Neuronal stem cell (in vitro differentiated cells): Measurements from ENCODE around the gene COQ10A.

Source experiments
- DNase-seq: peaks from one replicate; pipeline ENCODE4 v3.0.0-alpha.2; 2013; ENCODE audit warnings: low spot score
- H2AFZ ChIP-seq: one replicate; pipeline ENCODE4 v1.6.1; 2013; ENCODE audit warnings: mild to moderate bottlenecking, low read length, inconsistent platforms
- H2AK5ac ChIP-seq: 2 replicates; pipeline ENCODE4 v1.6.1; 2013; ENCODE audit warnings: low read depth, mild to moderate bottlenecking, inconsistent platforms, low read length, moderate library complexity, mixed read lengths
- H2BK120ac ChIP-seq: 2 replicates; pipeline ENCODE4 v1.6.1; 2013; ENCODE audit warnings: low read depth, mild to moderate bottlenecking, inconsistent platforms, low read length, moderate library complexity, mixed read lengths
- H2BK12ac ChIP-seq: one replicate; pipeline ENCODE4 v1.6.1; 2013; ENCODE audit warnings: low read length, inconsistent platforms
- H2BK15ac ChIP-seq: 2 replicates; pipeline ENCODE4 v1.6.1; 2013; ENCODE audit warnings: mild to moderate bottlenecking, low read length, inconsistent platforms, mixed read lengths
- H2BK5ac ChIP-seq: one replicate; pipeline ENCODE4 v1.6.1; 2013; ENCODE audit warnings: inconsistent platforms, mild to moderate bottlenecking, low read length, moderate library complexity
- H3K14ac ChIP-seq: one replicate; pipeline ENCODE4 v1.6.1; 2013; ENCODE audit warnings: low read length, inconsistent platforms
- H3K18ac ChIP-seq: 2 replicates; pipeline ENCODE4 v1.6.1; 2013; ENCODE audit warnings: low read length, inconsistent platforms
- H3K23ac ChIP-seq: 2 replicates; pipeline ENCODE4 v1.6.1; 2013; ENCODE audit warnings: low read depth, mild to moderate bottlenecking, mixed read lengths, low read length, inconsistent platforms; ENCODE audit not compliant: poor library complexity
- H3K27ac ChIP-seq: replicated peaks from 3 replicates; pipeline ENCODE4 v1.5.1; 2013; ENCODE audit warnings: low read length, inconsistent platforms
- H3K27me3 ChIP-seq, 3 experiments: 2 replicates each; pipeline ENCODE4 v1.6.1; 2013; ENCODE audit warnings: low read length in 3 of 3, mild to moderate bottlenecking in 2 of 3, inconsistent platforms in 1 of 3, low read depth in 1 of 3, mixed read lengths in 1 of 3, moderate library complexity in 1 of 3; ENCODE audit not compliant: control insufficient read depth in 3 of 3, insufficient read depth in 3 of 3
- H3K36me3 ChIP-seq, 2 donors: replicated peaks in 1 of 2; 2 replicates each; pipeline ENCODE4 v1.6.1; 2013; ENCODE audit warnings: low read length in 2 of 2; ENCODE audit not compliant: control insufficient read depth in 2 of 2, insufficient read depth in 2 of 2
- H3K4ac ChIP-seq: 2 replicates; pipeline ENCODE4 v1.6.1; 2013; ENCODE audit warnings: inconsistent platforms, mild to moderate bottlenecking, low read length, moderate library complexity
- H3K4me1 ChIP-seq, 2 donors: 1 replicate in 1 of 2; 2 replicates in 1 of 2; pipeline ENCODE4 v1.6.1; 2013; ENCODE audit warnings: low read length in 2 of 2, low read depth in 1 of 2; ENCODE audit not compliant: control insufficient read depth in 2 of 2, insufficient read depth in 1 of 2
- H3K4me2 ChIP-seq: one replicate; pipeline ENCODE4 v1.6.1; 2013; ENCODE audit warnings: mild to moderate bottlenecking, low read length, inconsistent platforms; ENCODE audit not compliant: insufficient read depth, poor library complexity, severe bottlenecking
- H3K4me3 ChIP-seq, 2 donors: 2 replicates each; pipeline ENCODE4 v1.5.1; 2013; ENCODE audit warnings: low read length in 2 of 2, mild to moderate bottlenecking in 2 of 2, inconsistent platforms in 1 of 2, moderate library complexity in 1 of 2
- H3K79me1 ChIP-seq: one replicate; pipeline ENCODE4 v1.6.1; 2013; ENCODE audit warnings: low read depth, mild to moderate bottlenecking, inconsistent platforms, low read length, moderate library complexity
- H3K9ac ChIP-seq: one replicate; pipeline ENCODE4 v1.6.1; 2013; ENCODE audit warnings: mild to moderate bottlenecking, low read depth, low read length, inconsistent platforms; ENCODE audit not compliant: poor library complexity
- H3K9me3 ChIP-seq, 2 donors: replicated peaks in 1 of 2; 2 replicates each; pipeline versions ENCODE3 to v1.6.1; 2013; ENCODE audit warnings: low read length in 2 of 2, mild to moderate bottlenecking in 2 of 2, inconsistent platforms in 1 of 2, low read depth in 1 of 2, mixed read lengths in 1 of 2, moderate library complexity in 1 of 2; ENCODE audit not compliant: control insufficient read depth in 2 of 2, insufficient read depth in 1 of 2
- H4K8ac ChIP-seq: one replicate; pipeline ENCODE4 v1.6.1; 2013; ENCODE audit warnings: low read depth, mild to moderate bottlenecking, inconsistent platforms, low read length, moderate library complexity
- H4K91ac ChIP-seq: one replicate; pipeline ENCODE4 v1.6.1; 2013; ENCODE audit warnings: low read length, low read depth, mild to moderate bottlenecking, inconsistent platforms; ENCODE audit not compliant: poor library complexity
- WGBS, 2 donors: extraction: QIAGEN DNeasy Blood & Tissue Kit; methylation state at CpG; one replicate each; pipeline ENCODE4 v1.1.7; 2013; ENCODE audit warnings: missing lambda C conversion rate in 2 of 2, mixed read lengths in 1 of 2; ENCODE audit not compliant: insufficient read length in 2 of 2, insufficient replicate concordance in 1 of 2; ENCODE audit errors: extremely low coverage in 2 of 2; 5-methylcytosine and 5-hydroxymethylcytosine counted together

COQ10A gene

GRCh38 chr12:56257491-56258067, 9.2 kb upstream of the COQ10A start:
- H3K4me3 ChIP-seq, result peak overlapping the region; percentile 78 to 89
- H3K4me1 ChIP-seq, result peaks cover 8 to 12% of the 10 kb centered on the region in 2 donors
- no peak overlapping the region for H3K4ac ChIP-seq
- H2BK12ac ChIP-seq, result no peak overlapping the region
- H2BK15ac ChIP-seq, result peak overlapping the region; percentile 74
- H2AK5ac ChIP-seq, result no peak overlapping the region
- peak overlapping the region; percentile 92 for H3K14ac ChIP-seq
- peak overlapping the region; percentile 82 for H3K23ac ChIP-seq
- peak overlapping the region; percentile 61 for H3K4me2 ChIP-seq
- DNase-seq, result peak; percentile 41
- H3K36me3 ChIP-seq, result peaks cover 34 to 46% of the 10 kb centered on the region in 2 donors
- no peak overlapping the region for H2BK5ac ChIP-seq
- H3K9ac ChIP-seq, result peak overlapping the region; percentile 99
- WGBS, 2 donors, result no CpG with 5 or more reads among the region's 27 CpGs
- peak overlapping the region; percentile 53 for H2BK120ac ChIP-seq
- peak overlapping the region; percentile 62 for H3K27ac ChIP-seq
- H2AFZ ChIP-seq, result peak overlapping the region; percentile 99
- no peaks in the 10 kb centered on the region for H3K27me3 ChIP-seq
- no peaks in the 10 kb centered on the region for H3K9me3 ChIP-seq
- H3K79me1 ChIP-seq, result peaks cover 10% of the 10 kb centered on the region
- H4K91ac ChIP-seq, result no peak overlapping the region
- H4K8ac ChIP-seq, result no peak overlapping the region
- H3K18ac ChIP-seq, result peak overlapping the region; percentile 99

GRCh38 chr12:56258068-56258819, 8.5 kb upstream of the COQ10A start, which contains the start of gene ANKRD52:
Gene ANKRD52 (minus strand): TSS chr12:56258384. CDS start chr12:56258269, 115 bp downstream.
- H2BK120ac ChIP-seq, result peak within 1 kb of the TSS; percentile 53
- H3K79me1 ChIP-seq, result peaks cover 10% of the 10 kb centered on the region
- H2BK12ac ChIP-seq, result no peak within 1 kb of the TSS
- H3K18ac ChIP-seq, result peak within 1 kb of the TSS; percentile 99
- peak within 1 kb of the TSS; percentile 93 for H2BK5ac ChIP-seq
- H4K8ac ChIP-seq, result no peak within 1 kb of the TSS
- peak within 1 kb of the TSS; percentile 62 for H3K27ac ChIP-seq
- H3K9me3 ChIP-seq, result no peaks in the 10 kb centered on the region
- H2AK5ac ChIP-seq, result peak within 1 kb of the TSS; percentile 64
- H2BK15ac ChIP-seq, result peak within 1 kb of the TSS; percentile 93
- DNase-seq, result peak; percentile 81
- H3K4me1 ChIP-seq, result peaks cover 8 to 12% of the 10 kb centered on the region in 2 donors
- H3K36me3 ChIP-seq, result peaks cover 28 to 39% of the 10 kb centered on the region in 2 donors
- H4K91ac ChIP-seq, result no peak within 1 kb of the TSS
- peak within 1 kb of the TSS; percentile 99 for H2AFZ ChIP-seq
- no peaks in the 10 kb centered on the region for H3K27me3 ChIP-seq
- H3K4me3 ChIP-seq, result peak within 1 kb of the TSS; percentile 78 to 89
- H3K4ac ChIP-seq, result no peak within 1 kb of the TSS
- peak within 1 kb of the TSS; percentile 92 for H3K14ac ChIP-seq
- peak within 1 kb of the TSS; percentile 99 for H3K9ac ChIP-seq
- peak within 1 kb of the TSS; percentile 70 for H3K4me2 ChIP-seq
- no CpG with 5 or more reads among the region's 78 CpGs for WGBS, 2 donors
- H3K23ac ChIP-seq, result peak within 1 kb of the TSS; percentile 82

- H3K4me2 ChIP-seq, result peak overlapping the region; percentile 70
- peak overlapping the region; percentile 89 for H3K9ac ChIP-seq
- peak overlapping the region; percentile 93 for H2BK5ac ChIP-seq
- peak overlapping the region; percentile 82 for H3K23ac ChIP-seq
- H2AFZ ChIP-seq, result peak overlapping the region; percentile 99
- no peaks in the 10 kb centered on the region for H3K9me3 ChIP-seq
- H2BK15ac ChIP-seq, result peak overlapping the region; percentile 93
- no peak overlapping the region for H3K27ac ChIP-seq
- H3K27me3 ChIP-seq, result no peaks in the 10 kb centered on the region
- H3K18ac ChIP-seq, result peak overlapping the region; percentile 93
- no peak overlapping the region for H4K91ac ChIP-seq
- H3K79me1 ChIP-seq, result peaks cover 10% of the 10 kb centered on the region
- WGBS, 2 donors, result no CpG with 5 or more reads among the region's 9 CpGs
- H2BK120ac ChIP-seq, result no peak overlapping the region
- no peak overlapping the region for H3K14ac ChIP-seq
- H3K4me1 ChIP-seq, result peaks cover 8 to 12% of the 10 kb centered on the region in 2 donors
- H2AK5ac ChIP-seq, result peak overlapping the region; percentile 64
- no peak overlapping the region for H2BK12ac ChIP-seq
- no peak overlapping the region for H4K8ac ChIP-seq
- no peak overlapping the region for H3K4ac ChIP-seq
- peak overlapping the region; percentile 78 to 88 for H3K4me3 ChIP-seq
- peak; percentile 9 for DNase-seq
- peaks cover 22 to 34% of the 10 kb centered on the region in 2 donors for H3K36me3 ChIP-seq
These were observed 7.9 kb upstream of the COQ10A start for GRCh38 chr12:56258820-56259183.

- Histone ChIP-seq H3K4me2 (no peak overlapping the region), H3K23ac (no peak overlapping the region), H4K91ac (no peak overlapping the region), H2AFZ (no peak overlapping the region), H2BK15ac (no peak overlapping the region), H3K27ac (no peak overlapping the region), H3K27me3 (no peaks in the 10 kb centered on the region), H3K9ac (no peak overlapping the region), H2BK120ac (no peak overlapping the region), H2BK12ac (no peak overlapping the region), H3K79me1 (peaks cover 10% of the 10 kb centered on the region), H2AK5ac (no peak overlapping the region), H3K4me3 (no peak overlapping the region), H3K14ac (no peak overlapping the region), H3K36me3 (peaks cover 12 to 19% of the 10 kb centered on the region in 2 donors), H3K18ac (no peak overlapping the region), H4K8ac (no peak overlapping the region), H3K4ac (no peak overlapping the region), H3K4me1 (peaks cover 8 to 12% of the 10 kb centered on the region in 2 donors), H3K9me3 (no peaks in the 10 kb centered on the region), H2BK5ac (no peak overlapping the region)
- WGBS, 2 donors, result no CpG with 5 or more reads among the region's 8 CpGs
- DNase-seq, result no peak
These were observed 6.4 kb upstream of the COQ10A start for GRCh38 chr12:56260380-56260779.
